8988T (cell line): ENCODE data around the gene CLPTM1L.
A peak's percentile ranks its signal among the peaks of the same experiment; 100 is the strongest.
"Not testable (repeated sequence)": the region's sequence is repeated elsewhere in the genome, so short reads cannot be mapped to it uniquely, and the experiment has no call there.

Experiments
- DNase-seq: peaks from one replicate; pipeline ENCODE4 v3.0.0; 2011

CLPTM1L gene

GRCh38 chr5:1285883-1286291 is 59.0 kb downstream of the CLPTM1L start:
- peak; percentile 11 for DNase-seq

- DNase-seq = peak; percentile 27
Observed at GRCh38 chr5:1285141-1285540, 59.8 kb downstream of the CLPTM1L start.

GRCh38 chr5:1284336-1284970 is 60.4 kb downstream of the CLPTM1L start:
- peak; percentile 5 for DNase-seq

- DNase-seq = not testable (repeated sequence)
Observed at GRCh38 chr5:1283729-1284041, 61.2 kb downstream of the CLPTM1L start.

GRCh38 chr5:1282993-1283728 is 61.7 kb downstream of the CLPTM1L start:
- DNase-seq = not testable (repeated sequence)

GRCh38 chr5:1282131-1282992 is 62.5 kb downstream of the CLPTM1L start:
- no peak for DNase-seq

- no peak for DNase-seq
Observed at GRCh38 chr5:1281038-1281882, 63.6 kb downstream of the CLPTM1L start.

GRCh38 chr5:1280177-1281037 is 64.5 kb downstream of the CLPTM1L start:
- no peak for DNase-seq

GRCh38 chr5:1279443-1280151 is 65.3 kb downstream of the CLPTM1L start:
- no peak for DNase-seq

GRCh38 chr5:1278656-1279442 is 66.0 kb downstream of the CLPTM1L start:
- no peak for DNase-seq

GRCh38 chr5:1278216-1278615 is 66.7 kb downstream of the CLPTM1L start:
- DNase-seq = no peak

GRCh38 chr5:1277781-1278180 is 67.1 kb downstream of the CLPTM1L start:
- no peak for DNase-seq

GRCh38 chr5:1277331-1277730 is 67.6 kb downstream of the CLPTM1L start:
- DNase-seq = no peak

GRCh38 chr5:1276930-1277329 is 68.0 kb downstream of the CLPTM1L start:
- DNase-seq = no peak

- DNase-seq = not testable (repeated sequence)
Observed at GRCh38 chr5:1275397-1276391, 69.2 kb downstream of the CLPTM1L start.

GRCh38 chr5:1274471-1274870 is 70.4 kb downstream of the CLPTM1L start:
- no peak for DNase-seq

- DNase-seq = no peak
Observed at GRCh38 chr5:1273745-1274144, 71.2 kb downstream of the CLPTM1L start.

- no peak for DNase-seq
Observed at GRCh38 chr5:1272201-1272600, 72.7 kb downstream of the CLPTM1L start.
